HepG2 (cell line): Measurements from ENCODE around the gene PAXX. TPM values are rescaled to one million over a fixed set of nuclear protein-coding genes. Genes with fewer than 3 reads are reported as not detected.

Experiments used
- ATF7-NPFF ChIP-seq: sonication (generic); formaldehyde crosslinking; IDR thresholded peaks from 2 replicates; pipeline ENCODE4 v1.8.1; 2023; ENCODE audit warnings: mild to moderate bottlenecking, low read depth, missing genetic modification reagents, moderate library complexity
- CENPT ChIP-seq: sonication (generic); formaldehyde crosslinking; IDR thresholded peaks from 2 replicates; pipeline ENCODE4 v1.8.0; 2022; ENCODE audit warnings: low read depth, mild to moderate bottlenecking, moderate library complexity, missing genetic modification reagents
- FOXC1 ChIP-seq: sonication (generic); formaldehyde crosslinking; IDR thresholded peaks from 2 replicates; pipeline ENCODE4 v1.8.0; 2022; ENCODE audit warnings: mild to moderate bottlenecking, missing genetic modification reagents, borderline replicate concordance
- HOXA9 ChIP-seq: sonication (generic); formaldehyde crosslinking; IDR thresholded peaks from 2 replicates; pipeline ENCODE4 v1.8.1; 2022; ENCODE audit warnings: missing genetic modification reagents, mild to moderate bottlenecking, moderate library complexity, borderline replicate concordance
- KDM4B ChIP-seq: sonication (generic); formaldehyde crosslinking; IDR thresholded peaks from 2 replicates; pipeline ENCODE4 v1.4.0; 2020; ENCODE audit warnings: missing genetic modification reagents
- NCOA2 ChIP-seq: sonication (generic); formaldehyde crosslinking; IDR thresholded peaks from 2 replicates; pipeline ENCODE4 v1.8.0; 2022; ENCODE audit warnings: inconsistent platforms
- REPIN1 ChIP-seq: sonication (generic); formaldehyde crosslinking; IDR thresholded peaks from 2 replicates; pipeline ENCODE4 v1.8.0; 2022; ENCODE audit warnings: missing genetic modification reagents, low read depth, mild to moderate bottlenecking, borderline replicate concordance
- TARDBP ChIP-seq: sonication (generic); formaldehyde crosslinking; IDR thresholded peaks from 2 replicates; pipeline ENCODE4 v1.8.0; 2022; ENCODE audit warnings: mild to moderate bottlenecking, missing genetic modification reagents
- ZNF143 ChIP-seq: sonication (generic); formaldehyde crosslinking; IDR thresholded peaks from 2 replicates; pipeline ENCODE4 v1.4.0; 2020; ENCODE audit warnings: missing genetic modification reagents
- ZNF263 ChIP-seq: sonication (generic); formaldehyde crosslinking; IDR thresholded peaks from 2 replicates; pipeline ENCODE4 v1.4.0; 2020; ENCODE audit warnings: missing genetic modification reagents
- ZNF329 ChIP-seq: sonication (generic); formaldehyde crosslinking; IDR thresholded peaks from 2 replicates; pipeline ENCODE4 v1.9.0; 2021; ENCODE audit warnings: low read depth, mild to moderate bottlenecking, missing genetic modification reagents
- ZNF331 ChIP-seq: sonication (generic); formaldehyde crosslinking; IDR thresholded peaks from 2 replicates; pipeline ENCODE4 v1.4.0; 2020; ENCODE audit warnings: missing genetic modification reagents
- ZNF543 ChIP-seq: sonication (generic); formaldehyde crosslinking; IDR thresholded peaks from 2 replicates; pipeline ENCODE4 v1.4.0; 2020; ENCODE audit warnings: mild to moderate bottlenecking, missing genetic modification reagents
- ZNF577 ChIP-seq: sonication (generic); formaldehyde crosslinking; IDR thresholded peaks from 2 replicates; pipeline ENCODE4 v1.4.0; 2020; ENCODE audit warnings: mild to moderate bottlenecking, low read depth, missing genetic modification reagents, borderline replicate concordance
- polyA plus RNA-seq, 8 experiments: library from polyadenylated mRNA; depleted of rRNA in 3 of 8; stranded (reverse) in 7 of 8; unstranded in 1 of 8; fragments of >200 nt; fragmentation: Illumina TruSeq in 4 of 8; extraction: Trizol in 4 of 8; gene quantifications; 2 replicates each; pipeline versions ENCODE4 v1.2.1 to v1.2.3, GENCODE V29; 2011 to 2016; ENCODE audit warnings: low read depth in 4 of 8, missing spikeins in 1 of 8, mixed read lengths in 1 of 8; ENCODE audit not compliant: insufficient read depth in 1 of 8
- total RNA-seq, 5 experiments: library from RNA; depleted of rRNA; stranded (reverse); fragments of >200 nt; fragmentation: Illumina TruSeq; extraction: Trizol; gene quantifications; 2 replicates each; pipeline ENCODE4 v1.2.3, GENCODE V29; 2016; ENCODE audit warnings: low read depth in 1 of 5
- TF ChIP-seq, protein P1 (sequence below): sonication (generic); formaldehyde crosslinking; IDR thresholded peaks from 2 replicates; pipeline ENCODE4 v1.5.1; 2020; ENCODE audit warnings: mild to moderate bottlenecking, missing genetic modification reagents
- TF ChIP-seq, protein P2 (sequence below): sonication (generic); formaldehyde crosslinking; IDR thresholded peaks from 2 replicates; pipeline ENCODE4 v1.4.0; 2020; ENCODE audit warnings: missing genetic modification reagents, borderline replicate concordance
- TF ChIP-seq, protein P3 (sequence below): sonication (generic); formaldehyde crosslinking; IDR thresholded peaks from 2 replicates; pipeline ENCODE4 v1.9.0; 2021; ENCODE audit warnings: missing genetic modification reagents, mild to moderate bottlenecking, borderline replicate concordance
- TF ChIP-seq, protein P4 (sequence below): sonication (generic); formaldehyde crosslinking; IDR thresholded peaks from 2 replicates; pipeline ENCODE4 v1.4.0; 2020; ENCODE audit warnings: mild to moderate bottlenecking, missing genetic modification reagents

PAXX gene
- total and polyA plus RNA-seq, 2 of the 13 experiments (the other 11 are each of a cell fraction or from before 2014, with no cell fraction given): 14.0 to 31.9 TPM

DNA sequence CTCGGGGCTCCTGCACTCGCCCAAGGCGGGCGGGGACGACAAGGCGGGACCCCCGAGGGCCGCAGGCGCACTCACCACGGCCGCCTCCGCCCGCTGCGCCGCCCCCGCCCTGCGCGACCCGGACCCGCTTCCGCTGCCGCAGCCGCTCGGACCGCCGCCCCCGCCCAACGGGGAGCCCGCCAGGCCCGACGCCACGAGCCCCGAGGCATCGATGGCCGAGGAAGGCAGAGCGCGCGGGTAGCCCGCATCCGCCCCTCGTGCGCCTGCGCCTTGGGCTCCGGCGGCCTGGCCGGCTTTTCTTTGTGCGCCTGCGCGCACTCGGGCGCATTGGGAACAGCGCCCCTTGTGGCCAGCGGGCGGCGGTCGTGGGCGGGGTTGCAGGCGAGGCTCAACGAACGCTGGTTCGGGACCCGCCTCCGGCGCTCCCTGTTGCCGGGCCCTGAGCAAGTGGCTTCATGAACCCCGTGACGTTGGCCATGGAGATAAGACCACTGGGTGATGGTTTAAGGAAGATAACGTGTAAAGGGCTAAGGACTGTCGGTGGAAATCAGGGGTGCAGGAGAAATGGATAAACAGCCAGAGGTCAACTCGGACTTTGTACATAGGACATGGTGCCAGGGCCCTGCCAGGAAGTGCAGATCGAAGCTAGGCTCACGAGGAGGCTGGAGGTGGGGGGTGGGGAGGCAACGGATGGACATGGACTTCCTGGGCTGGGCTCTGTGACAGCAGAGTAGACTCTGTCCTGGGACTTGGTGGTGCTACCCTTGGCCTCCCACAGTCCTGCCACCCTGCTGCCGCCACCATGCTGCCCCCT is 47.5 kb upstream of the PAXX start, which contains the start of the genes C8G and FBXW5 (continued):
- TF ChIP-seq, protein P1, sequence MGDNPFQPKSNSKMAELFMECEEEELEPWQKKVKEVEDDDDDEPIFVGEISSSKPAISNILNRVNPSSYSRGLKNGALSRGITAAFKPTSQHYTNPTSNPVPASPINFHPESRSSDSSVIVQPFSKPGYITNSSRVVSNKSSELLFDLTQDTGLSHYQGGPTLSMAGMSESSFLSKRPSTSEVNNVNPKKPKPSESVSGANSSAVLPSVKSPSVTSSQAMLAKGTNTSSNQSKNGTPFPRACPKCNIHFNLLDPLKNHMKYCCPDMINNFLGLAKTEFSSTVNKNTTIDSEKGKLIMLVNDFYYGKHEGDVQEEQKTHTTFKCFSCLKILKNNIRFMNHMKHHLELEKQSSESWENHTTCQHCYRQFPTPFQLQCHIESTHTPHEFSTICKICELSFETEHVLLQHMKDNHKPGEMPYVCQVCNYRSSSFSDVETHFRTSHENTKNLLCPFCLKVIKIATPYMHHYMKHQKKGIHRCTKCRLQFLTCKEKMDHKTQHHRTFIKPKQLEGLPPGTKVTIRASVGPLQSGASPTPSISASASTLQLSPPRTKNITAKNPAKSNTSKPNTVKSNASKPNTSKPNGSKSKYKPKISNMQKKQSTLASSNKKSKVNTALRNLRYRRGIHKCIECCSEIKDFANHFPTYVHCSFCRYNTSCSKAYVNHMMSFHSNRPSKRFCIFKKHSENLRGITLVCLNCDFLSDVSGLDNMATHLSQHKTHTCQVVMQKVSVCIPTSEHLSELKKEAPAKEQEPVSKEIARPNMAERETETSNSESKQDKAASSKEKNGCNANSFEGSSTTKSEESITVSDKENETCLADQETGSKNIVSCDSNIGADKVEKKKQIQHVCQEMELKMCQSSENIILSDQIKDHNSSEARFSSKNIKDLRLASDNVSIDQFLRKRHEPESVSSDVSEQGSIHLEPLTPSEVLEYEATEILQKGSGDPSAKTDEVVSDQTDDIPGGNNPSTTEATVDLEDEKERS (CRISPR knock-in tag): 0 out of 2 replicates have a peak, but pooled peaks have one; percentile 47
- TF ChIP-seq TARDBP (CRISPR knock-in tag): peak; percentile 16; the same call in 1 of the 2 replicates
- 0 out of 2 replicates have a peak, but pooled peaks have one; percentile 48 for TF ChIP-seq KDM4B (CRISPR knock-in tag)
- no peak for TF ChIP-seq ZNF143
- TF ChIP-seq REPIN1 (CRISPR knock-in tag): peak; percentile 31; the same call in 1 of the 2 replicates
- TF ChIP-seq ZNF329: peak; percentile 65; the same call in 1 of the 2 replicates
- no peak for TF ChIP-seq ZNF263 (CRISPR knock-in tag)
- TF ChIP-seq, protein P2, sequence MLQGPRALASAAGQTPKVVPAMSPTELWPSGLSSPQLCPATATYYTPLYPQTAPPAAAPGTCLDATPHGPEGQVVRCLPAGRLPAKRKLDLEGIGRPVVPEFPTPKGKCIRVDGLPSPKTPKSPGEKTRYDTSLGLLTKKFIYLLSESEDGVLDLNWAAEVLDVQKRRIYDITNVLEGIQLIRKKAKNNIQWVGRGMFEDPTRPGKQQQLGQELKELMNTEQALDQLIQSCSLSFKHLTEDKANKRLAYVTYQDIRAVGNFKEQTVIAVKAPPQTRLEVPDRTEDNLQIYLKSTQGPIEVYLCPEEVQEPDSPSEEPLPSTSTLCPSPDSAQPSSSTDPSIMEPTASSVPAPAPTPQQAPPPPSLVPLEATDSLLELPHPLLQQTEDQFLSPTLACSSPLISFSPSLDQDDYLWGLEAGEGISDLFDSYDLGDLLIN (CRISPR knock-in tag): 0 out of 2 replicates have a peak, but pooled peaks have one; percentile 39
- TF ChIP-seq, protein P3, sequence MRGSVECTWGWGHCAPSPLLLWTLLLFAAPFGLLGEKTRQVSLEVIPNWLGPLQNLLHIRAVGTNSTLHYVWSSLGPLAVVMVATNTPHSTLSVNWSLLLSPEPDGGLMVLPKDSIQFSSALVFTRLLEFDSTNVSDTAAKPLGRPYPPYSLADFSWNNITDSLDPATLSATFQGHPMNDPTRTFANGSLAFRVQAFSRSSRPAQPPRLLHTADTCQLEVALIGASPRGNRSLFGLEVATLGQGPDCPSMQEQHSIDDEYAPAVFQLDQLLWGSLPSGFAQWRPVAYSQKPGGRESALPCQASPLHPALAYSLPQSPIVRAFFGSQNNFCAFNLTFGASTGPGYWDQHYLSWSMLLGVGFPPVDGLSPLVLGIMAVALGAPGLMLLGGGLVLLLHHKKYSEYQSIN (CRISPR knock-in tag): no peak
- TF ChIP-seq HOXA9: no peak
- peak; percentile 90 for TF ChIP-seq ZNF543
- TF ChIP-seq, protein P4, sequence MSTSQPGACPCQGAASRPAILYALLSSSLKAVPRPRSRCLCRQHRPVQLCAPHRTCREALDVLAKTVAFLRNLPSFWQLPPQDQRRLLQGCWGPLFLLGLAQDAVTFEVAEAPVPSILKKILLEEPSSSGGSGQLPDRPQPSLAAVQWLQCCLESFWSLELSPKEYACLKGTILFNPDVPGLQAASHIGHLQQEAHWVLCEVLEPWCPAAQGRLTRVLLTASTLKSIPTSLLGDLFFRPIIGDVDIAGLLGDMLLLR (CRISPR knock-in tag): peak; percentile 47
- TF ChIP-seq FOXC1: peak; percentile 67; the same call in 1 of the 2 replicates
- TF ChIP-seq ZNF577 (CRISPR knock-in tag): no peak
- TF ChIP-seq NCOA2 (CRISPR knock-in tag): peak; percentile 14; the same call in 1 of the 2 replicates
- TF ChIP-seq ZNF331 (CRISPR knock-in tag): no peak
- TF ChIP-seq ATF7-NPFF (CRISPR knock-in tag): no peak
- TF ChIP-seq CENPT: no peak
